SK-N-SH (cell line): ENCODE measurements around the gene FLT3LG.

ENCODE experiments used
- CTCF ChIP-seq: fragments of 200-600 bp; sonication (generic); IDR thresholded peaks from 2 replicates; pipeline ENCODE4 v1.6.1; 2017; ENCODE audit warnings: antibody characterized with exemption, mild to moderate bottlenecking, moderate library complexity
- MXI1 ChIP-seq: IDR thresholded peaks from 2 replicates; pipeline ENCODE4 v1.6.1; 2012; ENCODE audit warnings: mild to moderate bottlenecking, low read depth, low read length, improper control_type of control experiment
- POLR2AphosphoS5 ChIP-seq: IDR thresholded peaks from 2 replicates; pipeline ENCODE4 v1.6.1; 2012; ENCODE audit warnings: low read depth, low read length
- TCF12 ChIP-seq: IDR thresholded peaks from 2 replicates; pipeline ENCODE4 v1.4.0; 2012

GRCh38 chr19:49468199-49468598 is 5.8 kb upstream of the FLT3LG start:
- TF ChIP-seq CTCF (no peak), TCF12 (no peak), POLR2AphosphoS5 (no peak), MXI1 (no peak)
